OCI-LY7 (cell line): Measurements from ENCODE around the gene SCART1.

Experiments
- EZH2phosphoT487 ChIP-seq: fragments of 200-600 bp; sonication (generic); IDR thresholded peaks from 2 replicates; pipeline ENCODE4 v1.6.1; 2018; ENCODE audit warnings: low read depth, borderline replicate concordance, mild to moderate bottlenecking, mixed run types, antibody characterized with exemption, low read length, moderate library complexity, mixed read lengths
- TF ChIP-seq, protein P1 (sequence below): fragments of 200-600 bp; sonication (generic); conservative IDR thresholded peaks from 2 replicates; pipeline ENCODE4 v1.5.1; 2014; ENCODE audit warnings: mild to moderate bottlenecking, antibody characterized with exemption, low read length, moderate library complexity, mixed read lengths

DNA sequence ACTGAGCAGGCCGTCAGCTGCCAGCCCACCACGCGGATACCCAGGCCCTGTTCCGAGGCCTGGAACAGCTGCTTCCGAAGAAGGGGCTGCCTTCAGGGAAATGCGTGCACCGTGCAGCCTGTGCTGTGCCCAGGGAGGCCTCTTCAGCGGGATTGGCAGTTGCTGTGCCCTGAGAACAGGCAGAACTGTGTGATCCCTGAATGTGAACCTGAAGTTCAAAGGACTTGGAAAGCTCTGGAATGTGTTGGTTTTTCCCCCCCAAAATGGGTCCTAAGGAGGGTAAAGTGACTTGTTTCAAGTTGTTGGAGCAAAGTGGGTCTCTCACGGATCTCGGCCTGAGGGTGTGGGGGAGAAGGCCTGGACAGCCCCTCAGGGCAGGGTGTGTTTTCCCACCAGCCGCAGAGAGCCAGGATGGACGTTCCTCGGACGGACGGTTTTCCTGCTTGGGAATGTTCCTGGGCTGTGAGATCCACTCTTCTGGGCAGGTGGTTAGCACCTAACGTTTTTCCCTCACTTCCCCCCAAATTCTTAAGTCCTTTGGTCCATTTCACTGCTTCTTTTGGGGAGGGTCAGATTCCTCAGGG, 31.4 kb upstream of the SCART1 start:
- TF ChIP-seq, protein P1, sequence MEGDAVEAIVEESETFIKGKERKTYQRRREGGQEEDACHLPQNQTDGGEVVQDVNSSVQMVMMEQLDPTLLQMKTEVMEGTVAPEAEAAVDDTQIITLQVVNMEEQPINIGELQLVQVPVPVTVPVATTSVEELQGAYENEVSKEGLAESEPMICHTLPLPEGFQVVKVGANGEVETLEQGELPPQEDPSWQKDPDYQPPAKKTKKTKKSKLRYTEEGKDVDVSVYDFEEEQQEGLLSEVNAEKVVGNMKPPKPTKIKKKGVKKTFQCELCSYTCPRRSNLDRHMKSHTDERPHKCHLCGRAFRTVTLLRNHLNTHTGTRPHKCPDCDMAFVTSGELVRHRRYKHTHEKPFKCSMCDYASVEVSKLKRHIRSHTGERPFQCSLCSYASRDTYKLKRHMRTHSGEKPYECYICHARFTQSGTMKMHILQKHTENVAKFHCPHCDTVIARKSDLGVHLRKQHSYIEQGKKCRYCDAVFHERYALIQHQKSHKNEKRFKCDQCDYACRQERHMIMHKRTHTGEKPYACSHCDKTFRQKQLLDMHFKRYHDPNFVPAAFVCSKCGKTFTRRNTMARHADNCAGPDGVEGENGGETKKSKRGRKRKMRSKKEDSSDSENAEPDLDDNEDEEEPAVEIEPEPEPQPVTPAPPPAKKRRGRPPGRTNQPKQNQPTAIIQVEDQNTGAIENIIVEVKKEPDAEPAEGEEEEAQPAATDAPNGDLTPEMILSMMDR: no peak
- TF ChIP-seq EZH2phosphoT487: no peak
